ENCODE data around the gene RTN4RL1. TPM values are rescaled to one million over a fixed set of nuclear protein-coding genes. Genes with fewer than 3 reads are reported as not detected.

The RTN4RL1 gene
- total and polyA plus RNA-seq, 2 of the 4 experiments (the other 2 are of a cell fraction) = under 0.01 to 0.03 TPM

GRCh38 chr17:2064520-2064971 lies 39.4 kb upstream of the RTN4RL1 start:
- Histone ChIP-seq H4K91ac (ENCODE audit: insufficient read depth, low read depth, low read length) (peak overlapping the region; percentile 71), H3K23ac (ENCODE audit: low read depth, low read length) (peak overlapping the region; percentile 73; the same call in 1 of the 2 replicates), H3K4me1 (ENCODE audit: control insufficient read depth, insufficient read depth, low read length) (peaks cover 76% of the 10 kb centered on the region), H3K36me3 (ENCODE audit: control insufficient read depth, insufficient read depth, low read length) (peaks cover 49% of the 10 kb centered on the region), H4K20me1 (ENCODE audit: insufficient read depth, low read length) (peaks cover 5% of the 10 kb centered on the region; the same call in 1 of the 2 replicates), H3K79me1 (ENCODE audit: low read depth in 1 of 2, low read length in 2 of 2) (peaks cover 30 to 95% of the 10 kb centered on the region in 2 experiments), H2BK15ac (ENCODE audit: low read depth, low read length) (peak overlapping the region; percentile 86; the same call in 1 of the 3 replicates), H3K9me1 (ENCODE audit: insufficient read depth, low read length) (peaks cover 44% of the 10 kb centered on the region), H3K9ac (ENCODE audit: low read depth, low read length) (no peak overlapping the region), H3K4ac (ENCODE audit: low read depth, low read length) (peak overlapping the region; percentile 95), H2BK5ac (ENCODE audit: low read depth, low read length, poor library complexity, severe bottlenecking) (peak overlapping the region; percentile 98), H3K4me2 (ENCODE audit: low read depth, low read length) (no peak overlapping the region), H2AK9ac (replicated peaks; ENCODE audit: low read depth, low read length, poor library complexity) (peak overlapping the region; percentile 33), H3K27ac (ENCODE audit: insufficient read depth, low read length) (peak overlapping the region; percentile 36), H2AK5ac (ENCODE audit: low read depth, low read length) (peak overlapping the region; percentile 98), H3K27me3 (ENCODE audit: control insufficient read depth, insufficient read depth, low read length) (no peaks in the 10 kb centered on the region), H3K56ac (ENCODE audit: extremely low read depth, insufficient read depth, low read length) (no peak overlapping the region), H3K9me3 (ENCODE audit: control insufficient read depth, insufficient read depth, low read length) (no peaks in the 10 kb centered on the region), H3K4me3 (ENCODE audit: insufficient read depth, low read depth, low read length) (no peak overlapping the region), H3K14ac (replicated peaks; ENCODE audit: low read depth, low read length) (peak overlapping the region; percentile 90; the same call in 1 of the 2 replicates), H4K8ac (ENCODE audit: low read depth in 2 of 2, low read length in 2 of 2) (peak overlapping the region in 1 of 2 experiments; percentile 92; a peak in 3 of 4 replicates), H3K18ac (ENCODE audit: low read depth, low read length) (no peak overlapping the region), H4K5ac (ENCODE audit: low read depth, low read length) (peak overlapping the region; percentile 33), H2BK120ac (ENCODE audit: low read depth, low read length) (peak overlapping the region; percentile 99), H2BK20ac (ENCODE audit: low read depth, low read length) (peak overlapping the region; percentile 63; the same call in 1 of the 2 replicates), H2AFZ (replicated peaks; ENCODE audit: low read length, poor library complexity) (no peak overlapping the region)
- in situ Hi-C loops (cut with MboI; ENCODE audit: low sequenced_read_pairs) = loop anchor here (10.0 kb wide), 1 partner anchor 110 kb away; no protein-coding TSS in a partner anchor
- no TSS peak for BruUV-seq (replicated peaks)
- ChIA-PET POLR2A (ENCODE audit: unreplicated experiment) (interaction anchor here (0.9 kb wide), 1 partner anchor 27 kb away, joined by 5 read pairs; no protein-coding TSS in a partner anchor), CTCF (interaction anchor here (1.0 kb wide), 1 partner anchor 26 kb away, joined by 3 read pairs; no protein-coding TSS in a partner anchor)
- DNase-seq = no peak
- intact Hi-C loops (cut with micrococcal nuclease) = no loop called here
- 83% methylated on average over 6 of the region's 6 CpGs; no CpG with 5 or more reads in 1 of the 2 experiments for WGBS, 2 experiments (ENCODE audit: extremely low coverage in 2 of 2, insufficient read length in 1 of 2)
- ATAC-seq (ENCODE audit: low read depth) = no peak
- no peak for TF ChIP-seq SMC3 (IDR thresholded peaks at IDR 0.05; ENCODE audit: low read depth, low read length)
- no peak for TF ChIP-seq RCOR1 (IDR thresholded peaks at IDR 0.05; ENCODE audit: insufficient replicate concordance, low read length)
- TF ChIP-seq CTCF (conservative IDR thresholded peaks at IDR 0.05; ENCODE audit: low read depth, low read length) = no peak
- TF ChIP-seq CEBPB (IDR thresholded peaks at IDR 0.05; ENCODE audit: low read depth, low read length) = no peak
- no peak for TF ChIP-seq MXI1 (IDR thresholded peaks at IDR 0.05; ENCODE audit: borderline replicate concordance, low read depth, low read length)
- TF ChIP-seq RFX5 (IDR thresholded peaks at IDR 0.05; ENCODE audit: low read depth, low read length) = no peak
- no peak for TF ChIP-seq MAZ (IDR thresholded peaks at IDR 0.05; ENCODE audit: borderline replicate concordance, low read depth, low read length)
- no peak for TF ChIP-seq FOS (IDR thresholded peaks at IDR 0.05; ENCODE audit: low read depth, low read length)
- TF ChIP-seq ELK1 (IDR thresholded peaks at IDR 0.05; ENCODE audit: borderline replicate concordance, low read depth, low read length) = no peak
- TF ChIP-seq MAFK (IDR thresholded peaks at IDR 0.05; ENCODE audit: low read depth, low read length) = no peak
- no peak for TF ChIP-seq POLR2A (IDR thresholded peaks at IDR 0.05; ENCODE audit: low read depth, low read length)
- dilution Hi-C loops (cut with HindIII; ENCODE audit: low sequenced_read_pairs, unreplicated experiment) = no loop called here
